Measurements from ENCODE around the gene CABP5. TPM values are rescaled to one million over a fixed set of nuclear protein-coding genes. Genes with fewer than 3 reads are reported as not detected.

Gene CABP5
- total and polyA plus RNA-seq, 5 experiments from 2014 or later: not detected

Other genes starting within 250 kb of the CABP5 start
- gene TPRX1, start 239.5 kb downstream of the CABP5 start, total RNA-seq: not detected
- not detected for gene TPRX1, start 239.5 kb downstream of the CABP5 start, polyA plus RNA-seq
- gene CRX, start 222.1 kb downstream of the CABP5 start, total RNA-seq: not detected
- not detected for gene CRX, start 222.1 kb downstream of the CABP5 start, polyA plus RNA-seq
- gene TPRX2, start 184.8 kb downstream of the CABP5 start, total RNA-seq: not detected
- not detected for gene TPRX2, start 184.8 kb downstream of the CABP5 start, polyA plus RNA-seq
- gene SULT2A1, start 157.8 kb downstream of the CABP5 start, total RNA-seq: not detected
- gene SULT2A1, start 157.8 kb downstream of the CABP5 start, polyA plus RNA-seq: not detected
- gene BSPH1, start 51.9 kb downstream of the CABP5 start, total RNA-seq: not detected
- not detected for gene BSPH1, start 51.9 kb downstream of the CABP5 start, polyA plus RNA-seq
- not detected for gene ELSPBP1, start 49.4 kb downstream of the CABP5 start, total RNA-seq
- not detected for gene ELSPBP1, start 49.4 kb downstream of the CABP5 start, polyA plus RNA-seq
- gene PLA2G4C, start 66.7 kb upstream of the CABP5 start, total RNA-seq: 1 to 10 TPM; 1.6 to 2.7 TPM
- gene PLA2G4C, start 66.7 kb upstream of the CABP5 start, polyA plus RNA-seq: under 1 TPM in 2 of 3 donors, not detected in 1; 0.39 to 0.74 TPM
- gene LIG1, start 126.3 kb upstream of the CABP5 start, total RNA-seq: 100 to 1,000 TPM; 129 to 131 TPM
- 10 to 100 TPM; 27.6 to 32.8 (median 28.8) TPM for gene LIG1, start 126.3 kb upstream of the CABP5 start, polyA plus RNA-seq
- gene ZSWIM9, start 126.6 kb upstream of the CABP5 start, total RNA-seq: 1 to 10 TPM; 8.9 to 9.4 TPM
- gene ZSWIM9, start 126.6 kb upstream of the CABP5 start, polyA plus RNA-seq: 1 to 10 TPM in 1 of 3 donors, under 1 TPM in 2; 0.26 to 1.2 (median 0.91) TPM
- 100 to 1,000 TPM; 301 to 314 TPM for gene CARD8, start 211.8 kb upstream of the CABP5 start, total RNA-seq
- gene CARD8, start 211.8 kb upstream of the CABP5 start, polyA plus RNA-seq: 100 to 1,000 TPM in 1 of 3 donors, 10 to 100 TPM in 2; 73.3 to 104 (median 87.7) TPM
- not detected for gene ZNF114, start 226.0 kb upstream of the CABP5 start, total RNA-seq
- gene ZNF114, start 226.0 kb upstream of the CABP5 start, polyA plus RNA-seq: under 1 TPM in 1 of 3 donors, not detected in 2; 0.17 TPM

All from naive thymus-derived CD8-positive, alpha-beta T cell (primary cell).